Activated B cell treated with CpG ODN at 0.5 μM for 24 hours (primary cell): Measurements from ENCODE around the gene FAM53A. TPM values are rescaled to one million over a fixed set of nuclear protein-coding genes. Genes with fewer than 3 reads are reported as not detected.

ENCODE experiments used
- ATAC-seq: fragments of 200-7000 bp; cut with Tn5 transposase; one replicate; pipeline ENCODE4 v1.10.0; 2021; ENCODE audit warnings: low read depth, mild to moderate bottlenecking, moderate library complexity
- CTCF ChIA-PET: fragments of 350-600 bp; sonication (Branson Sonifier 250); formaldehyde crosslinking; loops from one replicate; lab custom pipeline; 2021; ENCODE audit warnings: antibody characterized with exemption; lab: Charles Lee
- POLR2A ChIA-PET: fragments of 350-600 bp; sonication (Branson Sonifier 250); formaldehyde crosslinking; loops from one replicate; lab custom pipeline; 2021; ENCODE audit warnings: antibody characterized with exemption; lab: Charles Lee
- DNase-seq: peaks from one replicate; pipeline ENCODE4 v3.0.0; 2022
- H3K27ac Mint-ChIP-seq: one replicate; pipeline ENCODE4 v1.8.0; 2020; ENCODE audit warnings: mixed read lengths
- H3K27me3 Mint-ChIP-seq: one replicate; pipeline ENCODE4 v1.8.0; 2021; ENCODE audit warnings: mixed read lengths
- H3K36me3 Mint-ChIP-seq: one replicate; pipeline ENCODE4 v1.8.0; 2021; ENCODE audit warnings: low read depth, mixed read lengths
- H3K4me1 Mint-ChIP-seq: one replicate; pipeline ENCODE4 v1.8.0; 2021; ENCODE audit warnings: mixed read lengths
- H3K4me3 Mint-ChIP-seq: one replicate; pipeline ENCODE4 v1.8.0; 2020; ENCODE audit warnings: mild to moderate bottlenecking, mixed read lengths
- H3K9me3 Mint-ChIP-seq: one replicate; pipeline ENCODE4 v1.8.0; 2020; ENCODE audit warnings: mixed read lengths
- CTCF ChIP-seq: fragments of 200-600 bp; IDR thresholded peaks from one replicate; pipeline ENCODE4 v1.8.0; 2022; ENCODE audit warnings: antibody characterized with exemption, mild to moderate bottlenecking
- intact Hi-C: fragments of 100-400 bp; cut with micrococcal nuclease; formaldehyde crosslinking; loops from one replicate; pipeline ENCODE4 v1.15.1; 2024
- total RNA-seq: library from RNA; stranded (reverse); gene quantifications from 2 replicates; pipeline ENCODE4 v1.2.3, GENCODE V29; 2022

The FAM53A gene
- total RNA-seq, 1 donor from 2014 or later = 1.2 TPM

GRCh38 chr4:1669270-1669669, 14.8 kb downstream of the FAM53A start:
- intact Hi-C loops = no loop called here
- no peaks in the 10 kb centered on the region for H3K27me3 Mint-ChIP-seq
- H3K4me3 Mint-ChIP-seq = no peak overlapping the region
- TF ChIP-seq CTCF = no peak
- CTCF ChIA-PET = no interaction called here
- ATAC-seq (no peak), DNase-seq (no peak)
- POLR2A ChIA-PET = no interaction called here
- H3K36me3 Mint-ChIP-seq = no peaks in the 10 kb centered on the region
- H3K27ac Mint-ChIP-seq = no peak overlapping the region
- no peaks in the 10 kb centered on the region for H3K4me1 Mint-ChIP-seq
- H3K9me3 Mint-ChIP-seq = no peaks in the 10 kb centered on the region

- POLR2A ChIA-PET = no interaction called here
- Mint-ChIP-seq H3K9me3 (no peaks in the 10 kb centered on the region), H3K27me3 (no peaks in the 10 kb centered on the region), H3K4me1 (no peaks in the 10 kb centered on the region), H3K4me3 (no peak overlapping the region), H3K27ac (no peak overlapping the region), H3K36me3 (no peaks in the 10 kb centered on the region)
- ATAC-seq (no peak), DNase-seq (no peak)
- intact Hi-C loops = no loop called here
- CTCF ChIA-PET = no interaction called here
- TF ChIP-seq CTCF = no peak
These were observed 15.6 kb downstream of the FAM53A start for GRCh38 chr4:1668488-1668840.

GRCh38 chr4:1667273-1667672, 16.8 kb downstream of the FAM53A start:
- CTCF ChIA-PET = no interaction called here
- Mint-ChIP-seq H3K27me3 (no peaks in the 10 kb centered on the region), H3K27ac (no peak overlapping the region), H3K9me3 (no peaks in the 10 kb centered on the region), H3K4me1 (no peaks in the 10 kb centered on the region), H3K4me3 (no peak overlapping the region), H3K36me3 (no peaks in the 10 kb centered on the region)
- intact Hi-C loops = no loop called here
- DNase-seq (no peak), ATAC-seq (no peak)
- no peak for TF ChIP-seq CTCF
- POLR2A ChIA-PET = interaction anchor here (0.5 kb wide), 1 partner anchor 29 kb away, joined by 4 read pairs; no protein-coding TSS in a partner anchor

GRCh38 chr4:1666391-1666790, 17.7 kb downstream of the FAM53A start:
- TF ChIP-seq CTCF = no peak
- no peak for ATAC-seq
- no peak overlapping the region for H3K27ac Mint-ChIP-seq
- intact Hi-C loops = no loop called here
- H3K27me3 Mint-ChIP-seq = no peaks in the 10 kb centered on the region
- ChIA-PET POLR2A (no interaction called here), CTCF (no interaction called here)
- H3K9me3 Mint-ChIP-seq = no peaks in the 10 kb centered on the region
- H3K4me3 Mint-ChIP-seq = no peak overlapping the region
- H3K36me3 Mint-ChIP-seq = no peaks in the 10 kb centered on the region
- no peak for DNase-seq
- H3K4me1 Mint-ChIP-seq = no peaks in the 10 kb centered on the region

- H3K4me1 Mint-ChIP-seq = no peaks in the 10 kb centered on the region
- no peak overlapping the region for H3K4me3 Mint-ChIP-seq
- H3K27me3 Mint-ChIP-seq = no peaks in the 10 kb centered on the region
- no peak for TF ChIP-seq CTCF
- no peaks in the 10 kb centered on the region for H3K9me3 Mint-ChIP-seq
- H3K36me3 Mint-ChIP-seq = no peaks in the 10 kb centered on the region
- POLR2A ChIA-PET = interaction anchor here (0.7 kb wide), 1 partner anchor 115 kb away, joined by 6 read pairs; no protein-coding TSS in a partner anchor
- H3K27ac Mint-ChIP-seq = no peak overlapping the region
- intact Hi-C loops = no loop called here
- CTCF ChIA-PET = no interaction called here
- DNase-seq (no peak), ATAC-seq (no peak)
These were observed 20.0 kb downstream of the FAM53A start for GRCh38 chr4:1664141-1664540.
